Psoas muscle (tissue), 8 donors: Measurements from ENCODE around the gene SCARB1. TPM values are rescaled to one million over a fixed set of nuclear protein-coding genes. Genes with fewer than 3 reads are reported as not detected.

Experiments
- ATAC-seq, 4 donors: fragments of 200-7000 bp; cut with Tn5 transposase; one replicate each; pipeline ENCODE4 v1.9.1; 2020; ENCODE audit warnings: moderate library complexity in 3 of 4, mild to moderate bottlenecking in 2 of 4
- DNase-seq, 2 donors: peaks; one replicate each; pipeline ENCODE4 v3.0.0-alpha.2; 2020
- H3K27ac ChIP-seq: fragments of 200-600 bp; one replicate; pipeline ENCODE4 v1.8.0; 2022
- H3K27me3 ChIP-seq, 3 donors: fragments of 200-600 bp in 1 of 3; one replicate each; pipeline versions ENCODE4 v1.6.1 to v1.8.0; 2013 to 2022; ENCODE audit warnings: low read length in 2 of 3, mild to moderate bottlenecking in 2 of 3, moderate library complexity in 1 of 3; ENCODE audit not compliant: insufficient read depth in 3 of 3
- H3K36me3 ChIP-seq, 2 donors: fragments of 200-600 bp in 1 of 2; one replicate each; pipeline versions ENCODE4 v1.6.1 to v1.8.0; 2013 to 2022; ENCODE audit warnings: low read depth in 1 of 2, mild to moderate bottlenecking in 1 of 2, moderate library complexity in 1 of 2; ENCODE audit not compliant: insufficient read depth in 1 of 2
- H3K4me1 ChIP-seq: fragments of 200-600 bp; one replicate; pipeline ENCODE4 v1.8.0; 2022
- H3K4me3 ChIP-seq: fragments of 200-600 bp; one replicate; pipeline ENCODE4 v1.8.0; 2022; ENCODE audit warnings: mild to moderate bottlenecking
- H3K9me3 ChIP-seq: fragments of 200-600 bp; one replicate; pipeline ENCODE4 v1.8.0; 2022
- WGBS, 3 donors: extraction: QIAGEN DNeasy Blood & Tissue Kit; methylation state at CpG; one replicate each; pipeline versions ENCODE4 v1.1.6 to v1.1.7; 2013; 5-methylcytosine and 5-hydroxymethylcytosine counted together
- intact Hi-C, 2 donors: fragments of 100-400 bp; cut with DNase I; formaldehyde crosslinking; loops; one replicate each; pipeline versions ENCODE4 v1.11.0 to v1.14.2; 2022
- polyA plus RNA-seq, 3 donors: library from polyadenylated mRNA; stranded (reverse); fragments of 200-250 nt; gene quantifications; one replicate each; pipeline ENCODE4 v1.2.3, GENCODE V29; 2013
- total RNA-seq, 4 donors: library from RNA; stranded (reverse); fragmentation: NEBNext Ultra II Directional in 2 of 4; extraction: Animal tissue kit (Norgen Biotek cat#: 25700) in 2 of 4; gene quantifications; one replicate each; pipeline versions ENCODE4 v1.2.1 to v1.2.4, GENCODE V29; 2021 to 2023
- TF ChIP-seq, protein P1 (sequence below): fragments of 200-600 bp; IDR thresholded peaks from one replicate; pipeline ENCODE4 v1.8.0; 2022; ENCODE audit warnings: antibody characterized with exemption
- donor health status: healthy with polysubstance abuse.
- donor health status: DM: no; HTN: no; CAD: no; lungs with moderate emphysema.
- donor health status: Bipolar disorder and iron deficiency.
- donor health status: healthy.
- donor health status: DM: yes; HTN: yes; CAD: no.
- donor health status: DM: no; HTN: no; CAD: no.
- donor health status: DM: no; HTN: no; CAD: no.
- donor health status: DM: yes; HTN: yes; CAD: no.

The SCARB1 gene
- total and polyA plus RNA-seq, 7 donors: 5.7 to 19.6 (median 9.1) TPM

- no peak overlapping the region for H3K4me3 ChIP-seq
- intact Hi-C loops: no loop called here
- no peak overlapping the region for H3K27ac ChIP-seq
- TF ChIP-seq, protein P1, sequence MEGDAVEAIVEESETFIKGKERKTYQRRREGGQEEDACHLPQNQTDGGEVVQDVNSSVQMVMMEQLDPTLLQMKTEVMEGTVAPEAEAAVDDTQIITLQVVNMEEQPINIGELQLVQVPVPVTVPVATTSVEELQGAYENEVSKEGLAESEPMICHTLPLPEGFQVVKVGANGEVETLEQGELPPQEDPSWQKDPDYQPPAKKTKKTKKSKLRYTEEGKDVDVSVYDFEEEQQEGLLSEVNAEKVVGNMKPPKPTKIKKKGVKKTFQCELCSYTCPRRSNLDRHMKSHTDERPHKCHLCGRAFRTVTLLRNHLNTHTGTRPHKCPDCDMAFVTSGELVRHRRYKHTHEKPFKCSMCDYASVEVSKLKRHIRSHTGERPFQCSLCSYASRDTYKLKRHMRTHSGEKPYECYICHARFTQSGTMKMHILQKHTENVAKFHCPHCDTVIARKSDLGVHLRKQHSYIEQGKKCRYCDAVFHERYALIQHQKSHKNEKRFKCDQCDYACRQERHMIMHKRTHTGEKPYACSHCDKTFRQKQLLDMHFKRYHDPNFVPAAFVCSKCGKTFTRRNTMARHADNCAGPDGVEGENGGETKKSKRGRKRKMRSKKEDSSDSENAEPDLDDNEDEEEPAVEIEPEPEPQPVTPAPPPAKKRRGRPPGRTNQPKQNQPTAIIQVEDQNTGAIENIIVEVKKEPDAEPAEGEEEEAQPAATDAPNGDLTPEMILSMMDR: no peak
- H3K9me3 ChIP-seq: no peaks in the 10 kb centered on the region
- ATAC-seq (no peak), DNase-seq (no peak)
- peaks cover 10% of the 10 kb centered on the region for H3K4me1 ChIP-seq
- H3K27me3 ChIP-seq: no peaks in the 10 kb centered on the region
- 81 to 91% (median 86%) methylated on average over 13 of the region's 13 CpGs for WGBS, 3 donors
- H3K36me3 ChIP-seq: peaks cover 0 to 5% of the 10 kb centered on the region in 2 donors
These were observed 74.6 kb downstream of the SCARB1 start for GRCh38 chr12:124788936-124789555.

DNA sequence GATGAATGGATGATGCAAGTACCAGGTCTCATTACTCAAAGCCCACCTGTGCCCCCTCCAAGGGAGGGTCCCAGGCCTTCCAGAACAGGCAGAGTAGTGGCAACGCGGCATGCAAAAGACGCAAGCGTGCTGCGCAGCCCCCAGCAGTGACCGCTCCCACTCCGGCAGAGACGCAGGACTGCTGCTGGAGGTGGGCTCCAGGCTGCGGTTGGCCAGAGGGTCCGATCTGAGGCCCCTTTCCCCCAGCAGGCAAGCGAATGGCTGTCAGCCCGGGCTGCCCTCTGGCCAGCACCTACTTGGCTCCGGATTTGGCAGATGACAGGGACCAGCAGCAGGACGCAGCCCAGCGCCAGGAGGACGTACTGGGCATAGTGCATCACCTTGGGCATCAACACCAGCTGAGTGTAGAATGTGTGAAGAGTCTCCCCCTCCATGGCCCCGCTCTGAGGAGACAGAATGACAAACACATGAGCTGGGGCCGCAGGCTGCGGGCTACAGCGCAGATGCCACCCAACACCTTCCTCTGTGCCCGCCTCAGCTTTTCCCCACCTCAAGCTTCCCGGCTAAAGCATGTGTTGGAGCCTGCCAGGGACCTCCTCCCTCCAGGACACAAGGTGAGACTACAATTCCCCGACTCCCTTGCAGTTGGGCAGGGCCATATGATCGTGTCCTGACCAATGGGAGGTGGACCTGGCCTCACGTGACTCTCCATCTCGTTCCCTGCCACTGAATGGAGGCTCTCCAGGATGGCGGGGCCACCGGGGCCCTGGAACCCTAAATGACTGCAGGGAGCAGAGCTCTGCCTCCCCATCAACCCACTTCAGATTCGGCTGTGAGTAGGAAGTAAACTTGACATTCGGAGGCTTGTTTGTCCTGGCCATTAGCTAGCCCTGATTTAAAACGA is 77.4 kb downstream of the SCARB1 start:
- ATAC-seq (peak; percentile 95 to 98 (median 96)), DNase-seq (peak; percentile 80 to 81)
- no peaks in the 10 kb centered on the region for H3K27me3 ChIP-seq
- no peak overlapping the region for H3K27ac ChIP-seq
- 63 to 69% (median 63%) methylated on average over 30 to 31 of the region's 31 CpGs for WGBS, 3 donors
- peak overlapping the region; percentile 49 for H3K4me3 ChIP-seq
- H3K9me3 ChIP-seq: no peaks in the 10 kb centered on the region
- H3K4me1 ChIP-seq: peaks cover 8% of the 10 kb centered on the region
- peaks cover 0 to 5% of the 10 kb centered on the region in 2 donors for H3K36me3 ChIP-seq
- intact Hi-C loops: no loop called here
- TF ChIP-seq, protein P1: no peak

DNA sequence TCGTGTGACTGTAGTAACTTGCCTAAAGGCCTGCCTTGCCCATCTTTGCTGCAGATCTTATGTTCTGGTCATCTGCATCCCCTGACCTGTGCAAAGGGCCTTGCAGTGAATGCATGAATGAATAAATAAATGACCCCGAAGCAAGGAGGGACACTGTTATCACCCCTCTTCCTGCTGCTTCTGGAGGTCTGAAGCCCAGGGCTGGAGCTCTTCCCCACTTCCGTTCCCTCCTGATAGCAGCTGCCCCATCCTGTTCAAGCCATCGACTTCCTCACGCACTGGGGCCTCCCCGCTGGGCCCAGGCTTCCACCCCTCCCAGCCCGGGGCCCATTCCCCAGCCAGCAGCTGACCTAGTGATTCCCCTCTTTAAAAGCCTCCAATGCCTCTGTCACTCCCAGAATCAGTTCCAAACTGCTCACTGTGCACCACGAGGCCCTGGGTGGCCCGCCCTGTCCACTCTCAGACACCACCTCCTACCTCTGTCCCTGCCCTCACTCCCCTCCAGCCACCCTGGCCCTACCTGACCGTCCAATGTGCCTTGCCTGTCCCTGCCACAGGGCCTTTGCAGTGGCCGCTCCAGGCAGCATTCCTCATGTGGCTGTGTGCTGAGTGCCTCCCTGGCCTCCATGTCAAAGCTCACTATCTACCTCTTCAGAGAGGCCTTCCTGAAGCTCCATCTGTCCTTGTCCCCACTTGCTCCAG is 78.6 kb downstream of the SCARB1 start:
- TF ChIP-seq, protein P1: no peak
- H3K36me3 ChIP-seq: peaks cover 0 to 5% of the 10 kb centered on the region in 2 donors
- WGBS, 3 donors: 81 to 89% (median 82%) methylated on average over 10 to 11 of the region's 11 CpGs
- H3K27ac ChIP-seq: no peak overlapping the region
- no peak overlapping the region for H3K4me3 ChIP-seq
- H3K4me1 ChIP-seq: no peaks in the 10 kb centered on the region
- no peaks in the 10 kb centered on the region for H3K27me3 ChIP-seq
- intact Hi-C loops: no loop called here
- no peaks in the 10 kb centered on the region for H3K9me3 ChIP-seq
- DNase-seq (no peak), ATAC-seq (no peak)

DNA sequence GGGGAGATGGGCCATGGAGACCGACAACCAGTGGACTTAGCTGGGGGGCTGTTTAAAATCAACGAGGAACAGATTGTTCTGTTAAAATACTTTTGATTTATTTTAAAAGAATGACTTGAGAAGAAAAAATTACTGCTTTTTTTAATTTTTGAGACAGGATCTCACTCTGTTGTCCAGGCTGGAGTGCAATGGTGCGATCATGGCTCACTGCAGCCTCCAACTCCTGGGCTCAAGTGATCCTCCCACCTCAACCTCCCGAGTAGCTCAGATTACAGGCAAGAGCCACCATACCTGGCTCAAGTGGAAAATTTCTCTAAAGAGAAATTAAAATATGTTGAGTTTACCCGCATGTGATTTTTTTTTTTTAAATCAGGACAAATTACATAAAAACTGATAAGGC is 80.6 kb downstream of the SCARB1 start:
- Histone ChIP-seq H3K36me3 (peaks cover 0 to 5% of the 10 kb centered on the region in 2 donors), H3K27ac (no peak overlapping the region), H3K4me3 (no peak overlapping the region), H3K9me3 (no peaks in the 10 kb centered on the region), H3K4me1 (no peaks in the 10 kb centered on the region), H3K27me3 (no peaks in the 10 kb centered on the region)
- intact Hi-C loops: no loop called here
- TF ChIP-seq, protein P1: no peak
- 95% methylated on average over 5 of the region's 5 CpGs for WGBS, 3 donors
- ATAC-seq: no peak
- no peak for DNase-seq
